HL-60 (cell line): ENCODE measurements around the gene FGFR3.

Source experiments
- DNase-seq, 2 experiments: peaks; one replicate each; pipeline ENCODE4 v3.0.0-alpha.2; 2010 to 2020; ENCODE audit warnings: low read depth in 1 of 2, low spot score in 1 of 2
- H3K27ac ChIP-seq: fragments of 250-450 bp; sonication (Bioruptor Pico); replicated peaks from 2 replicates; pipeline ENCODE4 v1.5.1; 2020; ENCODE audit warnings: mild to moderate bottlenecking, moderate library complexity
- H3K27me3 ChIP-seq: fragments of 250-450 bp; sonication (Bioruptor Pico); 2 replicates; pipeline ENCODE4 v1.5.1; 2021; ENCODE audit warnings: mild to moderate bottlenecking, moderate library complexity; ENCODE audit not compliant: insufficient read depth, poor library complexity, severe bottlenecking
- H3K4me3 ChIP-seq: replicated peaks from 2 replicates; pipeline ENCODE4 v1.5.1; 2011; ENCODE audit warnings: mild to moderate bottlenecking, control low read depth, low read length; ENCODE audit not compliant: insufficient read depth
- CTCF ChIP-seq: IDR thresholded peaks from one replicate; pipeline ENCODE4 v1.5.1; 2011; ENCODE audit warnings: low read length, control low read depth, inconsistent platforms; ENCODE audit not compliant: insufficient read depth
- GABPA ChIP-seq: IDR thresholded peaks from 2 replicates; pipeline ENCODE4 v1.6.1; 2012; ENCODE audit warnings: low read depth
- POLR2AphosphoS5 ChIP-seq: IDR thresholded peaks from 2 replicates; pipeline ENCODE4 v1.6.1; 2012; ENCODE audit warnings: low read depth
- REST ChIP-seq: IDR thresholded peaks from 2 replicates; pipeline ENCODE4 v1.6.1; 2012; ENCODE audit warnings: low read depth; ENCODE audit not compliant: insufficient replicate concordance
- SPI1 ChIP-seq: IDR thresholded peaks from 2 replicates; pipeline ENCODE4 v1.6.1; 2012; ENCODE audit warnings: low read depth, mild to moderate bottlenecking, borderline replicate concordance

Gene FGFR3

GRCh38 chr4:1812720-1813119, 19.6 kb downstream of the FGFR3 start:
- Histone ChIP-seq H3K4me3 (no peak overlapping the region), H3K27me3 (no peaks in the 10 kb centered on the region)

GRCh38 chr4:1813231-1813630, 20.1 kb downstream of the FGFR3 start:
- no peak for DNase-seq
- no peak for TF ChIP-seq REST
- no peak for TF ChIP-seq GABPA
- TF ChIP-seq CTCF = no peak
- TF ChIP-seq SPI1 = no peak
- H3K27ac ChIP-seq = no peak overlapping the region
- no peak overlapping the region for H3K4me3 ChIP-seq
- no peaks in the 10 kb centered on the region for H3K27me3 ChIP-seq

More at GRCh38 chr4:1812720-1813119, 19.6 kb downstream of the FGFR3 start:
- DNase-seq = no peak
- H3K27ac ChIP-seq = no peak overlapping the region
- TF ChIP-seq CTCF = no peak
- no peak for TF ChIP-seq POLR2AphosphoS5
- no peak for TF ChIP-seq REST
- no peak for TF ChIP-seq SPI1
- TF ChIP-seq GABPA = no peak

- TF ChIP-seq POLR2AphosphoS5 (no peak), CTCF (no peak), SPI1 (no peak), REST (no peak), GABPA (no peak)
- Histone ChIP-seq H3K4me3 (no peak overlapping the region), H3K27ac (no peak overlapping the region), H3K27me3 (no peaks in the 10 kb centered on the region)
- DNase-seq = no peak
These were observed 20.8 kb downstream of the FGFR3 start for GRCh38 chr4:1813915-1814314.
